PC-9 (cell line): Measurements from ENCODE around the gene EIF5. TPM values are rescaled to one million over a fixed set of nuclear protein-coding genes. Genes with fewer than 3 reads are reported as not detected.

Source experiments
- BruUV-seq: library from RNA; stranded (reverse); fragments of 400-500 nt; replicated peaks from 2 replicates; lab custom pipeline; 2021; lab: Mats Ljungman, UMichigan
- CTCF ChIA-PET: fragments of 300-600 bp; sonication (Branson Sonifier 250); formaldehyde crosslinking; loops from one replicate; lab custom pipeline; 2022; ENCODE audit warnings: antibody characterized with exemption; lab: Charles Lee
- POLR2A ChIA-PET: fragments of 300-600 bp; sonication (Branson Sonifier 250); formaldehyde crosslinking; loops from one replicate; lab custom pipeline; 2022; ENCODE audit warnings: antibody characterized with exemption; ENCODE audit not compliant: unreplicated experiment; lab: Charles Lee
- DNase-seq, 2 experiments: peaks; one replicate each; pipeline versions ENCODE4 v3.0.0 to v3.0.0-alpha.2; 2015 to 2022; ENCODE audit warnings: mixed read lengths in 1 of 2
- H2AFZ ChIP-seq: fragments of 200-600 bp; sonication (generic); 2 replicates; pipeline ENCODE4 v1.8.1; 2017; ENCODE audit warnings: antibody characterized with exemption
- H3F3A ChIP-seq: fragments of 200-600 bp; sonication (generic); 2 replicates; pipeline ENCODE4 v1.8.1; 2017; ENCODE audit warnings: antibody characterized with exemption, mild to moderate bottlenecking, low read depth; ENCODE audit not compliant: insufficient read depth
- H3K27ac ChIP-seq: fragments of 200-600 bp; sonication (generic); 2 replicates; pipeline ENCODE4 v1.6.1; 2016; ENCODE audit warnings: mixed run types
- H3K27me3 ChIP-seq: fragments of 200-600 bp; sonication (generic); 2 replicates; pipeline ENCODE4 v1.6.1; 2016; ENCODE audit warnings: low read depth, mixed run types; ENCODE audit not compliant: insufficient read depth
- H3K36me3 ChIP-seq: fragments of 200-600 bp; sonication (generic); 2 replicates; pipeline ENCODE4 v1.6.1; 2016; ENCODE audit warnings: low read depth, mixed run types
- H3K4me1 ChIP-seq: fragments of 200-600 bp; sonication (generic); replicated peaks from 2 replicates; pipeline ENCODE4 v1.6.1; 2016; ENCODE audit warnings: mixed run types; ENCODE audit not compliant: insufficient read depth
- H3K4me2 ChIP-seq: fragments of 200-600 bp; sonication (generic); 2 replicates; pipeline ENCODE4 v1.6.1; 2017; ENCODE audit warnings: mixed run types
- H3K4me3 ChIP-seq: fragments of 200-600 bp; sonication (generic); 2 replicates; pipeline ENCODE4 v1.6.1; 2016; ENCODE audit warnings: mixed run types
- H3K79me2 ChIP-seq: fragments of 200-600 bp; sonication (generic); 2 replicates; pipeline ENCODE4 v1.6.1; 2017; ENCODE audit warnings: low read depth, mixed run types
- H3K9me2 ChIP-seq: fragments of 200-600 bp; sonication (generic); 2 replicates; pipeline ENCODE4 v1.8.1; 2017; ENCODE audit warnings: mild to moderate bottlenecking; ENCODE audit not compliant: insufficient read depth
- H3K9me3 ChIP-seq: fragments of 200-600 bp; sonication (generic); 2 replicates; pipeline ENCODE4 v1.8.1; 2016; ENCODE audit warnings: low read depth; ENCODE audit not compliant: insufficient read depth
- H4K20me1 ChIP-seq: fragments of 200-600 bp; sonication (generic); 2 replicates; pipeline ENCODE4 v1.8.1; 2017; ENCODE audit not compliant: insufficient read depth
- EZH2 ChIP-seq: fragments of 200-600 bp; sonication (generic); IDR thresholded peaks from 2 replicates; pipeline ENCODE4 v1.8.0; 2017; ENCODE audit warnings: antibody characterized with exemption, low read depth
- intact Hi-C: fragments of 100-400 bp; cut with micrococcal nuclease; formaldehyde crosslinking; loops from one replicate; pipeline ENCODE4 v1.10.0; 2022; ENCODE audit not compliant: unreplicated experiment
- total RNA-seq: library from RNA; stranded (reverse); gene quantifications from 2 replicates; pipeline ENCODE4 v1.2.3, GENCODE V29; 2021
- TF ChIP-seq, protein P1 (sequence below): fragments of 200-600 bp; sonication (generic); conservative IDR thresholded peaks from 2 replicates; pipeline ENCODE4 v1.6.1; 2017; ENCODE audit warnings: mixed run types, antibody characterized with exemption, mild to moderate bottlenecking, moderate library complexity

The EIF5 gene
- total RNA-seq, 1 experiment from 2014 or later, result 330 TPM

DNA sequence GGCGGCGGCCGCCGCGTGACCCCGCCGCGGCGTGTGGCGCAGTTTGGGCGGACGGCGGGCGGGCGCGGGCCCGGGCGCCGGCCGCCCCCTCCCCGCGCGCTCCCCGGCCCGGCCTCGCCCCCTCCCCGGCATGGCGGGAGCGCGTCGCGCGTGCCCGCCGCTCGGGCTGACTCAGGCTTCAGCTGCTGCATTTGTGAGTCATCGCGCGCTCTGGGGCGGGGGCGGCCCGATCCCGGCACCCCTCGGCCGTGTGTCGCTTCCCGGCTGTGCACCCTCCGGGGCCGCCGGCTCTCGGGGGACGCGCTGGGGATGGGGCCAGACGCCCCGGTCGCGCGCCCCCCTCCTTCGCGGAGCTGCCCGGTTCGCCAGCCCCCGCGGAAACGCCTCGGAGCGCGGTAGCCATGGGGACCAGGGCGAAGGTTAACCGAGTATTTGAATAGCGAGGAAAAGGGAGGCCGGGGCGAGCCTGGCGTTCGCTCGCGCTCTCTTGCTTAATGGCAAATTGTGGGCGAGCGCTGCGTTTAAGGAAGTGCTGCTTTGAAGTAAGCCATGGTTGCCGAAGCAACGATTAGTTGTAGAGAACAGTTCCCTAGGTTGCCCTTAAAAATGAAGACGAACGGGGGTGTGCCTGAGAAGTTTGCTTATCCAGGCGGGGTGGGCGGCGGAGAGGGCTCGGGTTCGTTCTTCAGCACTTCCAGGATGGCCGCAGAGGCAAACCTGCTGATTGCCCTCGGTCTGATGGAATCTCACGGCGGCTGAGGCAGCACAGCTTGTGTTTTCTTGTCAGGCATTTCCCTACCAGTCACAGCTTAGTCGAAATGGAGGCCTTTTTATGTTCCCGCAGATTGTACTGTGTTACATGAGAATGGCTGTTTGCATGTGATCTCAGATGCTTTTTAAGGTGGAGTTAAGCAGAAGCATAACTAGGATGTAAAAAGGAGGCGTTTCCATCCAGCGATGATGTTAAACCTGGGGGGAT, 896 bp downstream of the EIF5 start:
- Histone ChIP-seq H3K4me3 (peak overlapping the region; percentile 88), H2AFZ (no peak overlapping the region), H3K4me1 (peaks cover 42% of the 10 kb centered on the region), H4K20me1 (peaks cover 52% of the 10 kb centered on the region), H3K4me2 (peak overlapping the region; percentile 91), H3K27me3 (no peaks in the 10 kb centered on the region), H3K9me3 (no peaks in the 10 kb centered on the region), H3K9me2 (no peaks in the 10 kb centered on the region), H3K36me3 (peaks cover 52% of the 10 kb centered on the region), H3F3A (peaks cover 73% of the 10 kb centered on the region), H3K27ac (peak overlapping the region; percentile 94), H3K79me2 (peaks cover 83% of the 10 kb centered on the region)
- TSS peak; percentile 41 for BruUV-seq
- TF ChIP-seq, protein P1, sequence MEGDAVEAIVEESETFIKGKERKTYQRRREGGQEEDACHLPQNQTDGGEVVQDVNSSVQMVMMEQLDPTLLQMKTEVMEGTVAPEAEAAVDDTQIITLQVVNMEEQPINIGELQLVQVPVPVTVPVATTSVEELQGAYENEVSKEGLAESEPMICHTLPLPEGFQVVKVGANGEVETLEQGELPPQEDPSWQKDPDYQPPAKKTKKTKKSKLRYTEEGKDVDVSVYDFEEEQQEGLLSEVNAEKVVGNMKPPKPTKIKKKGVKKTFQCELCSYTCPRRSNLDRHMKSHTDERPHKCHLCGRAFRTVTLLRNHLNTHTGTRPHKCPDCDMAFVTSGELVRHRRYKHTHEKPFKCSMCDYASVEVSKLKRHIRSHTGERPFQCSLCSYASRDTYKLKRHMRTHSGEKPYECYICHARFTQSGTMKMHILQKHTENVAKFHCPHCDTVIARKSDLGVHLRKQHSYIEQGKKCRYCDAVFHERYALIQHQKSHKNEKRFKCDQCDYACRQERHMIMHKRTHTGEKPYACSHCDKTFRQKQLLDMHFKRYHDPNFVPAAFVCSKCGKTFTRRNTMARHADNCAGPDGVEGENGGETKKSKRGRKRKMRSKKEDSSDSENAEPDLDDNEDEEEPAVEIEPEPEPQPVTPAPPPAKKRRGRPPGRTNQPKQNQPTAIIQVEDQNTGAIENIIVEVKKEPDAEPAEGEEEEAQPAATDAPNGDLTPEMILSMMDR, result no peak
- TF ChIP-seq EZH2, result no peak
- DNase-seq, result peak; percentile 62 to 82
- ChIA-PET POLR2A (interaction anchor here (0.5 to 1.1 kb wide), 7 partner anchors 10 to 826 kb away, joined by 3 to 7 read pairs (median 4); partner anchors contain the start of gene CKB), CTCF (interaction anchor here (0.6 to 1.6 kb wide), 5 partner anchors 38 to 268 kb away, joined by 3 to 16 read pairs (median 6); no protein-coding TSS in a partner anchor)
- intact Hi-C loops, result loop anchor here (1.0 to 10.0 kb wide), 6 partner anchors 50 to 1250 kb away; partner anchors contain the start of genes HSP90AA1 and MARK3

- Histone ChIP-seq H4K20me1 (peaks cover 65% of the 10 kb centered on the region), H3K9me3 (no peaks in the 10 kb centered on the region), H3K36me3 (peaks cover 64% of the 10 kb centered on the region), H3K4me1 (peaks cover 42% of the 10 kb centered on the region), H3K9me2 (no peaks in the 10 kb centered on the region), H2AFZ (no peak overlapping the region), H3F3A (peaks cover 78% of the 10 kb centered on the region), H3K27me3 (no peaks in the 10 kb centered on the region), H3K4me2 (peak overlapping the region; percentile 91), H3K27ac (peak overlapping the region; percentile 67), H3K4me3 (peak overlapping the region; percentile 88), H3K79me2 (peaks cover 91% of the 10 kb centered on the region)
- no peak for TF ChIP-seq EZH2
- TF ChIP-seq, protein P1, result no peak
- BruUV-seq, result no TSS peak
- ChIA-PET POLR2A (interaction anchor here (0.5 kb wide), 1 partner anchor 206 kb away, joined by 3 read pairs; no protein-coding TSS in a partner anchor), CTCF (interaction anchor here (1.0 to 1.6 kb wide), 2 partner anchors 37 to 54 kb away, joined by 6 to 16 read pairs; no protein-coding TSS in a partner anchor)
- DNase-seq, result no peak
- intact Hi-C loops, result loop anchor here (10.0 kb wide), 1 partner anchor 1251 kb away; the partner anchor contains the start of gene HSP90AA1
Observed at GRCh38 chr14:103336191-103336590, 2.2 kb downstream of the EIF5 start.

DNA sequence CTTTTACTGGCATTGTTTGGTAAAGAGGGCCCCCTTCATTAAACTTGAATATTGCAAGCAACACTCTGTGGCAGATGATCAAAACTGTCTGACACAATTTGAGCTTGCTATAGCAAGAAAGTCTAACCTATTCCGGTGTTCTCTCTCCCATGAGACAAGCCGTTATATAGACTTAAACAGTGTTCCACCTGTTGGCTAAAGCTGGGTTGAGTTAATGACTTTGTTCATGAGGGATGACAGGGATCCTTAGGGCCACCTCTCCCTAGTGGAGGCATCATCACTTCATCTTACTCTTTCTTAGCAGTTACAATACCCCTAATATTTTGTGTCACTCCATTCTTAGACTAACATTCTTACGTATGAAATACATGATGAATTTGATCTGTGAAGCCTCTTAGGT, 3.8 kb downstream of the EIF5 start:
- BruUV-seq, result no TSS peak
- Histone ChIP-seq H3K27me3 (no peaks in the 10 kb centered on the region), H3K4me3 (no peak overlapping the region), H3K4me1 (peaks cover 27% of the 10 kb centered on the region), H3K27ac (peak overlapping the region; percentile 17), H3K9me3 (no peaks in the 10 kb centered on the region), H3K9me2 (no peaks in the 10 kb centered on the region), H2AFZ (no peak overlapping the region), H3F3A (peaks cover 86% of the 10 kb centered on the region), H4K20me1 (peaks cover 81% of the 10 kb centered on the region), H3K4me2 (no peak overlapping the region), H3K36me3 (peaks cover 80% of the 10 kb centered on the region), H3K79me2 (peaks cover 80% of the 10 kb centered on the region)
- intact Hi-C loops, result loop anchor here (10.0 kb wide), 1 partner anchor 1253 kb away; the partner anchor contains the start of gene HSP90AA1
- ChIA-PET CTCF (interaction anchor here (0.6 kb wide), 1 partner anchor 55 kb away, joined by 8 read pairs; no protein-coding TSS in a partner anchor), POLR2A (no interaction called here)
- TF ChIP-seq, protein P1, result no peak
- no peak for TF ChIP-seq EZH2
- DNase-seq, result no peak
